Skeletal muscle cell (primary cell): ENCODE measurements around the gene ACTN1.

Experiments
- DNase-seq: peaks from one replicate; pipeline ENCODE4 v3.0.0-alpha.2; 2010; ENCODE audit warnings: low read depth
- H3K4me3 ChIP-seq: 2 replicates; pipeline ENCODE4 v1.5.1; 2011; ENCODE audit warnings: low read depth, mild to moderate bottlenecking, control low read depth, low read length, moderate library complexity

ACTN1 gene

DNA sequence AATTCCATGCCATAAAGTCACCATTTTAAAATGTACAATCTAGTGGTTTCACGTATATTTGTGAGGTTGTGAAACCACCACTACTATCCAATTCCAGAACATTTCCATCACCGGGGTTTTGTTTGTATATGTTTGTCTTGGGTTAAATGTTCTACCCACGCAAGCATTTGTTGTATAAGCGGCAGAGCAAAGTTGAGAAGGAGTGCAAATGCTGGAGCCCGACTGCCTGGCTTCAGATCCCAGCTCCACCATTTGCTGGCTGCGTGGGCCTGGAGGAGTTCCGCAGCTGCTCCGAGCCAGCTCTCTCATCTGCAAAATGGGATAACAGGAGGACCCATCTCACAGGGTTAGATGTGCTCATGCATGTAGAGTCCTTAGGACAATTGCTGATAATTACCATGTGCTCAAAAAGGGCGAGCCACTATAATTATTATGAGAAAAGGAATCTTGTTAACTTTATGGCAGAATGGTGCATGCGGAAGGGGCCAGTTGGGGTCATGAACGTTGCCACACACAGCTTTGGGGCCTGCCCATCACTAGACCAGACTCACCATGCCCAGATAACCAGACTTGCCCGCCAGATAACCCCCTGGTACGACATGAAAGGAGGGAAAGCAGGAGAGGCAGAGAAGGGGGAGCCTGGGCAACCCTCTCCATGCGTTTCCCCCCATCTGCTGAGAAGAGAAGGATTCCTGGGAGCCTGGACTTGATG, 6.4 kb downstream of the ACTN1 start:
- H3K4me3 ChIP-seq, result no peak overlapping the region
- no peak for DNase-seq

DNA sequence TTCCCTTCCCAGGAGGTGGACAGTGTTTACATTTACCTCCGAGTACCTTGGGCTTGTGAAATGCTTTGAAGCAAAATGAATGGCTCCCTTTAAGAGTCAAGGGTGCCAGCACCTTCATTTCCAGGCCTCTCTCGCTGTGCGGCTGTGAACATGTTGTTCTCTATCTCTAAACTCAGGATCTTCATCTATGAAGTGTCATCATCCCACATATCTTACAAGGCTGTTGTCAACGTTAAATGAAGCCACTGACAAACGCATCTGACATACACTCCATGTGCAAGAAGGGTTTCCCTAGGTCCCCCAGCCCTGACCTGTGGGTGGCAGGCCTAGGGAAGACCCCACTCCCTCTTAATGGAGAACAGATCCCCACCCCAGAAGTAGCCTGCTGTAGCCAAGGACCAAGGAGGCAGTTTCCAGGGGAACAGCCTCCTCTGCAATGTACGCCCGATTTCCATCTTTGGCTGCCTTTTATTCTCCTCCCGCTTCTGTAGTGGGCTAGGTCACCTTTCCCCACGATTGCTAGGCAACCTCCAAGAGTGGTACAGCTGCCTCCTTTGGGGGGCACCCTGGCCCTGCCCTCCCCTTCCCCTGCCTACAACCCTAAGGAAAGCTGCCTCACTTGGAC, 7.6 kb downstream of the ACTN1 start:
- no peak for DNase-seq
- H3K4me3 ChIP-seq, result no peak overlapping the region

DNA sequence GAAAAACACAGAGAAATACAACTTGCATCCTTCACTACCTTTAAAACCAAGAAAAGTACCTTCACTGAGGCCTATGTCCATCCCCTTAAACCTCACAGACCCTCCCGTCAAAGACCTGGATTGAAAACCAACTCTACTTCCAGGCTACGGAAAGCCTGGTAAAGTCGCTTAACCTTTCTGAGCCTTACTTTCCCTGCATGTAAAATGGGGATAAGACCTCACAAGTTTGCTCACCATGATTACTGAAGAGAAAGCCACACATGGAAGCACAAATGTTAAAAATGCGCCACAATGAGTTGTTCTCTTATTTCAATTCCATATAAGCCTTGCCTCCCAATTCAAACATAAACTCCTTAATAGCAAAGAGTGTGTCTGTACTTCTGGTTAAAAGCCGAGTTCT, 8.4 kb downstream of the ACTN1 start:
- DNase-seq, result no peak
- no peak overlapping the region for H3K4me3 ChIP-seq

DNA sequence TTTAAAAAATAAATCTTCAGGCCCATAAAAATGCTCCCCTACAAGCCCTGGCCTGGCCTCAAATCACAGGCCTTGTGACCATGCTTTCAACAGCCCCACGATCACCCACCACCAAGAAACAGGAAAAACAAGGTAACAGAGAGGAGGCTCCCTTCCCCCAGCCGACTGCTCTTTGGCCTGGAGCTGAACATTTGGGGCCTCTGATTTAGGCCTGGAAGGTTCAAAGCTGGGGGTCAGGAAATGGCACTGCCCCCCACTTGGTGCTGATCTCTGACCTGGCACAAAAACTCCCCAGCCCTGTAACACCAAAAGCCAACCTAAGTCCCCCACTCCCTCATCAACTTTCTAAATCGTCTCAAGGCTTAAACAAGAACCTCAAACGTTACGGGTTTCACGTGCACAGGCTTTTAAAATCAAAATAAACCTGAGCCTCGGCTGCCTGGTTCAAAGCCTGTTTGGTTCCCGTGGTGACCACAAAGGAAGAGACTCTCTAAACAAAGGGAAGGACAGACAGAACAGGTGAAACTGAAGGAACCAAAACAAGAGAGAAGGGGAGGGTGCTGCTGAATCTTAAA, 9.0 kb downstream of the ACTN1 start:
- DNase-seq, result no peak
- no peak overlapping the region for H3K4me3 ChIP-seq

DNA sequence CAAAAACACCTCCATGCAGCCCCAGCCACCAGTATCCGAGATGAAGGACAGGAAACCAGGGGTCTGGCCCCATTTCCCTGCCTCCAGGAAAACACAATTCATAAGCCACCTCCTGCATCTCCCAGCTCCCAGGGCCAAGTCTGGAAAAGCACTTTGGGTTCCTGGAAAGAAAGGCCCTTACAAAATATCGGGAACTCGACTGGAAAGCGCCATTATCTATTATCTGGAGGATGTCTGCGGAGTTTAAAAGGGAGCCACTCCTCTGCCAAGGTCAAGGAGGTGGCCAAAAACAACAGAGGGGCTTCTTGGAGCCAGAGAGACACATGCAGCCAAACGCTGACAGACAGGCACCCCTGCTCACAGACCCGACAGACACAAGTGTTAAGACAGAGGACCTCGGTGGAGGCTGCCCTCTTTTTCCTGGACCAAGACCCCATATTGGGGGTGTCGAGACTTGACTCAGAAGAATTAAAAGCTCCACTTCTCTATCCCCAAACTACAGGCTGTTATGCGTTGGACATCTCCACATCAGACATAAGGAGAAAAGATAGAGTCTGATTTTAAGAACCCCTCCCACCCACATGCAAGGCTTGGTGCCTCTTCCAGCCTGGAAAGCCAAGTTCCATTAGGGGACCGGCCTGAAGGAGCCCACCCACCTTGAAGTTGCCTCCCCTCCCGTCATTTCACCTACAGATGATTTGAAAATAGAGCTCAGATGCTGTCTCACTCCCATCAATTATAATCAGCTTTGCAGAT, 9.6 kb downstream of the ACTN1 start:
- no peak overlapping the region for H3K4me3 ChIP-seq
- no peak for DNase-seq

DNA sequence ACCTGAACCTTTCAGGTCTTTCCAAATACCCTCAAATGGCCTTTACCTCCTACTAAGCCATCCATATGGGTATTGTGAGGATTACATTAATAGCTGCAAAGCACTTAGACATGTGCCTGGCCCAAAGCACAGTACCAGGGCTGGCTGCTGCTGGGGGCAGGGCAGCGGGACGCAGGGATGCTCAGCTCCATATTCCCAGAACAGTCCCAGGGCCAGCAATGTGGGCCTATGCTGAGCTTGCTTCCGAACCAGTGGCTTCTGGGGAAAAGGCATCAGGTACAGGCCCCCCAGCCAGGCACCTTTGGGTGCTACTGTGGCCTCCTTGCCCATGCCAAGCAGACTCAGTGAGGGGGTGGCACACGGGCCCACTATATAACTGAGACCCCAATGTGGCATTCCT, 10.4 kb downstream of the ACTN1 start:
- no peak for DNase-seq
- H3K4me3 ChIP-seq, result no peak overlapping the region

DNA sequence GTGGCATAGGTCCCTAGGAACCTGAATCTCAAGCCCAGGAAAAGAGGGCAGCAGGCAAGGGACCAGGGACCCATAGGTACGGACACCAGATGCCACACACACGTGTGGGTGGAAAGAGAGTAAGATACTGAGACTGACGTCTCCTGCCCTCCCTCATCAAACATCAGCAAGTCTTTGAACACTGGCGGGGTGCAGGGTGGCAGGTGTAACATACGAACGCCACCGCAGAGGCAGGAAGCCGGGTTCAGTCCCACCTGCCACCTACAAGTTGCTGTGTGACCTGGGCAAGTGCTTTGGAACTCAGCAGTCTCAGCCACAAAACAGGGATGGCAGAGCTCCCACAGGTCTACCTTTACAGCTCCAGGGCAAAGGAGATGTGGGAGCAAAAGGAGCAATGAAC, 11.1 kb downstream of the ACTN1 start:
- DNase-seq, result no peak
- no peak overlapping the region for H3K4me3 ChIP-seq

DNA sequence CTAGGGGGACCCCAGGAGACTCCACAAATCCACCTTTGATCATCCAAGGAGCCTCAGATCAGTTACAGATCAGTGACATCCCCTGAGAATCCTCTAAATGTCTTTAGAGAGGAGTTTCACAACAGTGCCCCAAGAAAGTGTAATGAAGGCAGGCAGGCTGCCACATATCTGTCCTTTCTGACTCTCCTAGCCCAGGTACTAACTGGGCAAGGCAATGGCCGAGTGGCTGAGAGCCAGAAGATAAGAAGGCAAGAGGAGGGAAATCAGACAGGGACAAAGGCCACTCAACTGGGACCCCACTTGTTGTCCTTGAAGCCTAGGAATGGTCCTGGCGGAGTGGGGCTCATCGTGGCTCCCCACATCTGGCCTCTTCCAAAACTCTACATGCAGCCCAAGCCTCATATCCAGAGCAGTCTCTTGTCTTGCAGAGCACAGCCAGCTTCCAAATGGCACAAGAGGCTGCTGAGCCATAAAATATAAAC, 11.6 kb downstream of the ACTN1 start:
- H3K4me3 ChIP-seq, result no peak overlapping the region
- no peak for DNase-seq

DNA sequence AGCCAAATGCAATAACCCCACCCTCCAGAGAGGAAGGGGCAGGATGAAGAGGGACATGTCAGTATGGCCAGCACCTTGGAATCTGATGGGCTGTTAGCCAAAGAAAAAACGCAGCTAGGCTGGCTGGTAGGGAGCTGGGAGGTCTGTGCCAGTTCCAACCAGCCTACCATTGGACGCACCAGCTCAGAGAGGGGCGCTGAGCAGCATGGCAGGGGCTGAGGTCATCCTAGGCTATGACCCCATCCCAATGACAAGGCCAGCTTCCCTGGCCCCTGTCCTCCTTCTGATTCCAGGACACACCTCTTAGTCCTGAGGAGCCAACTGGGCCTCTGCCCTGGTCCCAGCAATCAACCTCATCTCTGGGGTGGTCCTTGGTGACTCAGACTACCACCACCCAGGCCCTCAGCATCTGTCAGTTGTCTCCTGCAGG, 12.2 kb downstream of the ACTN1 start:
- H3K4me3 ChIP-seq, result no peak overlapping the region

DNA sequence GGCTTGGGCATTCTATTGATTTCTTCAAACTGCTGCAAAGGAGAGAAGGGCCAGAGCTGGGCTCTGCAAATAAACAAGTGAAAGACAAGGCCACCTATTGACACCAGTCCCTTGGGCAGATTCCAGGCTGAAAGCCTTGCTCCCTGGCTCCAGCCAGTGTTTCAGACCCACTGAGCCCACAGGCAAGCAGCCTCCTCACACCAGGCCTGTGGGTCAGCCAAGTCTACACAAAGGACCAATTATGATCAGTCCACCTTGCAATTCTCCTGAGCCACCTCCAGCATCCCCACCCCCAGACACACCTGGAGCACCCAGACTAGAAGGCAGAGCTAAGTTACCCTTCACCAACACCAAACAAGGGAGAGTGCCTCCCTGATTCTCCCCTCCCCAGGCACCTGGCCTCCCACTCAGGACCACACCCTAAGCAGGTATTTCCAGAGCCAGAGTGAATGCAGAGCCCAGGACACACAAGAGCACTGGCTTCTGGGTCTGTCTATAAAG, 13.8 kb downstream of the ACTN1 start:
- no peak for DNase-seq

More for the DNA sequence above, 12.2 kb downstream of the ACTN1 start:
- no peak for DNase-seq

DNA sequence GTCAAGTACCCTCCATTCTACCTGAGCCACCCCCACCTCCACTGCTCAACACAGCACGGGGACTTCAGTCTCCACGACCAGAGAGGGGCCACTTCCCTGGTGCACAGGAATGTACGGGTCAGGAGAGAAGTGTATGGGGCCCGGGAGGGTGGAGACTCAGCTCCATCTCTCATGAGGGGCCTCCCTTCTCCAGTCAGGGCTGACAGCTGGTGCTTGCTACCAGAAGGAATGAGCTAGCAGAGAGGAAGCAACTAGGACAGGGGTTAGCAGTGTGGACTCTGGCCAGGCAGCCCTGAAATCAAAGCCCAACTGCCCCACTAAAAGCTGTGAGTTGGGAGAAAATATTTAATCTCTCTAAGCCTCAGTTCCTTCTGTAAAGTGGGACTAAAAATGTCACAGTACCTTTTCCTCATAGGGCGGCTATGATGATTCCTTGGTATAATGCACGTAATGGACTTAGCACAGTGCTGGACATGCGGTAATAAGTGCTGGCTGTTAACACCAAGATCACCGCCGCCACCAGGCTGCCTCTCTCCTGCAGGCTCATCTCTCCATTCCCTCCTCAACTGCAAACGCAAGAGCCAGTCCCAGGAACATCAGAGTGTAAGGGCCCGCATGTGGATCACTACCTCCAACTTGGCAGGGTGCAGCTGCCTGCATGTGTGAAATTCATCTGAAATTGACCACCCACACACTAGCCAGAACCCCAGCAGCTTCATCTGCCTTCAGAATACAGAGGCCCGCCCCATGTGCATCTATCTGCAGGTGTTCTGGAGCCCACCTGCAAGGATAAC, 14.6 kb downstream of the ACTN1 start:
- no peak overlapping the region for H3K4me3 ChIP-seq
- DNase-seq, result no peak

More for the DNA sequence above, 13.8 kb downstream of the ACTN1 start:
- no peak overlapping the region for H3K4me3 ChIP-seq

DNA sequence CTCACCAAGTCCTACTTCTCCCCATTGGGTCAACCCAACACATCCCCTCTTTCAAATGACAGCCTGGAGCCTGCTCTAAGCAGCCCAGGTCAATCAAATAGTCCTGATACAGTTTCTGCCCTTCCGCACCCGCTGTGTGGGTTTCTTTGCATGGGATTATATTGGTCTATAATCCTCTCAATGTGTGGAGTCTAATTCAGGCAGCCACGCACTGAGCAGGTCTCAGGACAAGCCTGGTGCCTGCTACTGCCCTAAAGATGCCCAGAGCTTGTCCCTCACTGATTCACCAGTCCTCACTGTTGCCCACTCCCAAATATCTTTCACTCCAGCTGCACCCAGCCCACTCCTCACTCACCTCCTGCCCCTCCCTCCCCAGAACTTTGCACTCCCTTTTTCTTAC, 16.4 kb downstream of the ACTN1 start:
- no peak for DNase-seq
- no peak overlapping the region for H3K4me3 ChIP-seq

DNA sequence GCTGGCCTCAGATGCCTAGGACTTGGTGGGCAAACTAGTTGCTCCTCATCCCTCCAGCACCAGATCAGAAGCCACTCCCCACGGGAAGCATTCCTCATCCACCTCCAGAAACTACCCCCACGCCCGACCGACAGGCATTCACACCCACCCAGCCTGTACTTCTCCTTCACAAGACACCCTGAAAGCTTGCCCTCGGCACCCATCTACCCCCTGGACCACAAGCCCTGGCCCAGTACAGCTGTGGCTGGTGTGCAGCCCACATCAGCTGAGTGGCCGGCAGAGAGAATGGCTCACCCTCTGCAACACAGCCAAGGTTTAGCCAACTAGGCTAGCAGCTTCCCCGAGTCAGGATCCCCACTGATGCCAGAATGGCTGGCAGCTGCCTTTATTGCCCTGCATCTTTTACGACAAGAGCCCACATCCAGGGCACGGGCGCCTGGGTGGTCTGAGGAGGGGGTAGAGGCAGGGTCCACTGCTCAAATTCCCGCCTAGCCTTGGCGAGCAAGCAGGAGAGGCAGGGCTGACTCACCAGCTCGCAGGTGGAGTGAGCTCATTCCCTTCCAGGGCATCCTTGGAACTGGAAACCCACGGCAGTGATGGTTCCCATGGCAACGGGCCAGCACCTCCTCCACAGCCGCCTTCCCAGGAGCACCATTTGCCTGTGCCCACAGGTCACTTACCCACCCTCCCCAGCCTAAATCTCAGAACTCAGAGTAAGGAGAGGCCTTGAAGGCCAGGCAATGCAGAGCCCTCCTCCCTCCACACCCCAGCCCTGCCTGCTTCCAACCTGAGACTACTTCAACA, 17.1 kb downstream of the ACTN1 start:
- no peak for DNase-seq
- H3K4me3 ChIP-seq, result no peak overlapping the region

DNA sequence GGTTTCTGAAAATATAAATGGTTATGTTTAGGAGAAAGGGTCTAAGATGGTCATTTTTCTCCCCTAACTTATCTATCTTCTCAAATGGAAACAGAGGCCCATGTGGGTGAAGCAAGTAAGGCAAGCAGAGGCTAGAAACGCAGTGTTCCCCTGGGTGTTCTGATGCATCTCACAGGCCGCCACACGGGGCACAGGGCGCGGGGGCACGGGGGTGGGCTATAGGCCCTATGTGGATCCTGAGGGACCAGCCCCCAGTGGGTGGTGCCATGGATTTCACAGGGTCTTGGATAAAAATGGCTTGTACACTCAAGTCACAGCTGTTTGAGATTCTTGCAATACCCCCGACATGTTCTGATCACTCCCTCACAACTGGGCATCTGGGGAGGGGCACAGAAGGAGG, 17.7 kb downstream of the ACTN1 start:
- no peak for DNase-seq
- H3K4me3 ChIP-seq, result no peak overlapping the region

DNA sequence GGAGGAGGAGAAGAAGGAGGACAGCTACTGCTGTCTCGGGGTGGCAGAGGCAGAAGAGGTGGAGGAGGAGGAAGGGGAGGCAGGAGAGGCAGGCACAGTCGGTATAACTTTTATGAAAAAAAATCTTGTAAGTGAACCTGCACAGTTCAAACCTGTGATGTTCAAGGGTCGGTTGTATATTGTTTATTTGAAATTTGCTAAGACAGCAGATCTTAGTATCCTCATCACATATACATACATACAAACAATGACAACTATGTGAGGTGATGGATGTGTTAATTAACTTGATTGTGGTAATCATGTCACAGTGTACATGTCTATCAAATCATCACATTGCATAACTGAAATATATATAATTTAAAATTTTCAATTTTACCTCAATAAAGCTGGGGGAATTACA, 19.0 kb downstream of the ACTN1 start:
- H3K4me3 ChIP-seq, result no peak overlapping the region
- DNase-seq, result no peak

DNA sequence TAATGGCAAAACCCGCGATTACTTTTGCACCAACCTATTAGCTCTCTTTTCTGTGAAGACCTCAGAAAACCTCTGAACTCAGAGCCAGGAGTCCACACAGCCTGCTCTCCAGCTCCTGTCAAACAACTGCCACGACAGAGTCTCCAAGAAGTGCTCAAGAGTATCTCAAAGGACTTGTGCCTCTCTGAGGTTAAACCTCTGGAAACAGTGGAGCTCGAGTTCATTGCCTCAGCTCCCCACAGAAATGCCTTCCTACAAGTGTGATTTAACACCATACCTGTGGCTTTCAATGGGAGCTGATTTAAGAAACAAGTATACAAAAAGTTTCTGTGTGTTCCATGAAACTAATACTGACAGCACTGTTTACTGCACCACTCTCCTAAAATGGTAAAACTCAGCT, 20.1 kb downstream of the ACTN1 start:
- no peak overlapping the region for H3K4me3 ChIP-seq
- no peak for DNase-seq

DNA sequence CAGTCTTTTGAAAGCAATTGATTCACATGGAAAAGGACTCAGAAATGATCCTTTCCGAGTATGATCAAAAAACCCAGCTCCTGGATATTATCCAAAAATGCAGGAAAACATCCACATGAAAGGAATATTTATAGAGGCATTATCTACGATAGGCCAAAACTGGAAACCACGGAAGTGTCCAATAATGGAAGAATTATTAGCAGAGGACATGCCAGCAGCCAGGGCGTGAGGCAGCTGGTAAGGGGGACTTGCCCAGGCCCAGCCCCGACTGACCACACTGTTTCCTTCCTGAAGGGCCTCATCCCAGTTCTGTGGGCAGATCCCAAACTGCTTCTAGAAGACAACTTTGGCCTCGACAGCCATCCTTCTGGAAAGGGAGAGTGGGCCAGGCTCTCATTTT, 20.5 kb downstream of the ACTN1 start:
- DNase-seq, result no peak
- H3K4me3 ChIP-seq, result no peak overlapping the region

DNA sequence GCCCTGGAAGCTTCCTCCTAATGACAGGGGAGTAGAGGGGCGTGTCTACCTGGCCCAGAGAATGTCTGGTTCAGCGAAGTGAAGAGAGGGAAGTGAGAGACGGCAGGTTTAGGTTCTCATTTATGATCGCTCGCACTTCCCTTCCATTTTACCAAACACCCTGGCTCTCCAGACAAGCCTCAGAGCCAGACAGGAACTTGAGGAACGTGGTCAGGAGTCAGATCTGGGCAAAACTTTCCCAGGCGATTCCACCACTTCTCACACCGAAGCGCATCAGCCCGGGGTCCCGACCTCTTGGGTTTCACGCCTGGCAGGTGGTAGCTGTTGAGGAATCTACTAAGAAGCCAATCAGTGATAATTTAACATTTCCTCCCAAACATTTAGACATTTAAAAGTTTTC, 21.3 kb downstream of the ACTN1 start:
- no peak overlapping the region for H3K4me3 ChIP-seq
- no peak for DNase-seq

DNA sequence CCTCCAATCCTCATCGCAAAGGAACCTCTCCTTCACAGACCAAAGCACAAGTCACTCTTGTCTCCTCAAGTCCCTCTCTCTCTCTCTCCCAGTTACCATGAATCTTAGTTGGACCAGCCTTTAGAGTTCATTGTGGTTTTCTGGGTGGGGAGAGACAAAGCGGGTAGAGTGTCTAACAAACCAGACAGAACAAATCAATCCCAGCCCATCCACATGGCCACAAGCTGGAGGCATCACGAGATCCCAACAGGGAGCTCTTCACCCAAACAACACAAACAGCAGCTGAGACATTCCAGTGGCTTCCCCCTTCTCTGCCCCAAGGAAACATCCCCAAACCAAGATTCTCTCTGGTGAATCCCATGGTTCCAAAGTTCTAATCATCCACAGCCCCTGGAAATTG, 22.4 kb downstream of the ACTN1 start:
- DNase-seq, result no peak
- no peak overlapping the region for H3K4me3 ChIP-seq
